ENCODE data around the gene FOXP1. TPM values are rescaled to one million over a fixed set of nuclear protein-coding genes. Genes with fewer than 3 reads are reported as not detected.
A peak's percentile ranks its signal among the peaks of the same experiment; 100 is the strongest.

FOXP1 gene
- total and polyA plus RNA-seq, 2 of the 13 experiments (the other 11 are each of a cell fraction or from before 2014, with no cell fraction given): 40.4 to 59.0 TPM

DNA sequence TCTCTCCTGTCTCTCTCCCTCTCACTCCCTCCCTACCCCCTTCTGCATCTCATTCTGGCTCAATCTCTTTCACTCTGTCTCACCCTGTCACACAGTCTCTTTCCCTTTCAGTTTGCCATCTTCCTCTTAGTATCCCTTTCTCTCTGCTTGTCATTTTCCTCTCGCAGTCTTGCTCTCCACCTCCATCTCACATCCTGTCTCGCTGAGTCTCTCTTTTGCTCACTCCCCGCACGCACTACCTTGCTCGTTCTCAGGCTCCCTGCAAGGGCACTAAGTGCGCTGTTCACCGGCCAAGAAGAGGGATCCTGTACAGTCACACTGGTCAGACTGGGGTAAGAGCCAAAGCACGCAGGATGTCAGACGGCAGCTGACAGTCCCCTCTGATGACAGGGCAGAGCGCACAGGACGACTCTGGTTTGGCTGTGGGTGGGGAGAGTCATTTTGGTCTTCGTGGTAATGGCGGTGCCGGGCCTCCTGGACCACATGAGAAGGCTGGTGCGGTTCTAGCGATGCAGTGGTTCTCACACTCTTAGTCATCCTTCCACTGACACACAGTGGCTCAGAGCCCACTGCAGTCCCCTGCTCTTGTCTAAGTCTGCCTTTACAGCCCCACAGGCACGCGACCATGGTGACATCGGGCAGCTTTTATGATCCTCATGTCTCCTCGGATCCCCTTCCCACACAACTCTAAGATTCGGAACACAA lies 356.8 kb downstream of the FOXP1 start:
- Histone ChIP-seq H4K20me1 (ENCODE audit: insufficient read depth, low read length) (no peaks in the 10 kb centered on the region), H3K4me2 (ENCODE audit: low read depth, low read length) (no peak overlapping the region), H3K79me2 (ENCODE audit: insufficient read depth, low read length) (peaks cover 9% of the 10 kb centered on the region), H3K27ac (ENCODE audit: extremely low read length, insufficient read depth, low read length) (no peak overlapping the region), H3K9me3 (ENCODE audit: low read length) (no peaks in the 10 kb centered on the region), H3K36me3 (replicated peaks in 1 of 2; ENCODE audit: control insufficient read depth in 1 of 2, insufficient read depth in 2 of 2, low read length in 2 of 2) (peaks cover 0 to 2% of the 10 kb centered on the region in 2 experiments; a peak in 2 of 5 replicates), H2AFZ (ENCODE audit: low read length) (no peak overlapping the region), H3K4me1 (ENCODE audit: insufficient read depth, low read length) (peaks cover 14% of the 10 kb centered on the region), H3K27me3 (ENCODE audit: control insufficient read depth in 1 of 2, insufficient read depth in 2 of 2, low read length in 2 of 2) (no peaks in the 10 kb centered on the region), H3K9ac (ENCODE audit: insufficient read depth, low read depth, low read length) (no peak overlapping the region), H3K4me3 (replicated peaks in 1 of 3; ENCODE audit: insufficient read depth in 1 of 3, low read depth in 2 of 3, low read length in 3 of 3) (no peak overlapping the region)
- TF ChIP-seq, protein P1, sequence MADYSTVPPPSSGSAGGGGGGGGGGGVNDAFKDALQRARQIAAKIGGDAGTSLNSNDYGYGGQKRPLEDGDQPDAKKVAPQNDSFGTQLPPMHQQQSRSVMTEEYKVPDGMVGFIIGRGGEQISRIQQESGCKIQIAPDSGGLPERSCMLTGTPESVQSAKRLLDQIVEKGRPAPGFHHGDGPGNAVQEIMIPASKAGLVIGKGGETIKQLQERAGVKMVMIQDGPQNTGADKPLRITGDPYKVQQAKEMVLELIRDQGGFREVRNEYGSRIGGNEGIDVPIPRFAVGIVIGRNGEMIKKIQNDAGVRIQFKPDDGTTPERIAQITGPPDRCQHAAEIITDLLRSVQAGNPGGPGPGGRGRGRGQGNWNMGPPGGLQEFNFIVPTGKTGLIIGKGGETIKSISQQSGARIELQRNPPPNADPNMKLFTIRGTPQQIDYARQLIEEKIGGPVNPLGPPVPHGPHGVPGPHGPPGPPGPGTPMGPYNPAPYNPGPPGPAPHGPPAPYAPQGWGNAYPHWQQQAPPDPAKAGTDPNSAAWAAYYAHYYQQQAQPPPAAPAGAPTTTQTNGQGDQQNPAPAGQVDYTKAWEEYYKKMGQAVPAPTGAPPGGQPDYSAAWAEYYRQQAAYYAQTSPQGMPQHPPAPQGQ (CRISPR knock-in tag; IDR thresholded peaks at IDR 0.05; ENCODE audit: borderline replicate concordance): no peak
- TF ChIP-seq ISL2 (CRISPR knock-in tag; IDR thresholded peaks at IDR 0.05) (no peak), AGO2 (optimal IDR thresholded peaks at IDR 0.05; ENCODE audit: low read depth, low read length) (peak; percentile 35), ZNF460 (CRISPR knock-in tag; IDR thresholded peaks at IDR 0.05; ENCODE audit: borderline replicate concordance) (no peak), STAT5B (CRISPR knock-in tag; IDR thresholded peaks at IDR 0.05) (no peak)
- CTCF ChIA-PET (ENCODE audit: low intra/inter-chr PET ratio, low total read pairs): no interaction called here
- no peak for FAIRE-seq
- BruUV-seq (replicated peaks): no TSS peak
- 97% methylated on average over 19 of the region's 21 CpGs for WGBS (ENCODE audit: low lambda C conversion rate)
- DNase-seq (ENCODE audit: low spot score): no peak
- POLR2A ChIA-PET: no interaction called here
- intact Hi-C loops (cut with micrococcal nuclease; ENCODE audit: unreplicated experiment): no loop called here
- in situ Hi-C loops (cut with HindIII; ENCODE audit: extremely low pct_ligation_motif_present, low pct_unique_long_range_greater_than_20kb): no loop called here
- no peak; the same call in 2 of the 3 replicates for ATAC-seq
